GM18499 (cell line): ENCODE data around the gene FOXC1.

ENCODE experiments used
- ATAC-seq: cut with Tn5 transposase; IDR thresholded peaks from one replicate; pipeline ENCODE4 v1.9.1; 2021; ENCODE audit warnings: moderate number of reproducible peaks; ENCODE audit not compliant: insufficient read depth, unreplicated experiment

The FOXC1 gene

DNA sequence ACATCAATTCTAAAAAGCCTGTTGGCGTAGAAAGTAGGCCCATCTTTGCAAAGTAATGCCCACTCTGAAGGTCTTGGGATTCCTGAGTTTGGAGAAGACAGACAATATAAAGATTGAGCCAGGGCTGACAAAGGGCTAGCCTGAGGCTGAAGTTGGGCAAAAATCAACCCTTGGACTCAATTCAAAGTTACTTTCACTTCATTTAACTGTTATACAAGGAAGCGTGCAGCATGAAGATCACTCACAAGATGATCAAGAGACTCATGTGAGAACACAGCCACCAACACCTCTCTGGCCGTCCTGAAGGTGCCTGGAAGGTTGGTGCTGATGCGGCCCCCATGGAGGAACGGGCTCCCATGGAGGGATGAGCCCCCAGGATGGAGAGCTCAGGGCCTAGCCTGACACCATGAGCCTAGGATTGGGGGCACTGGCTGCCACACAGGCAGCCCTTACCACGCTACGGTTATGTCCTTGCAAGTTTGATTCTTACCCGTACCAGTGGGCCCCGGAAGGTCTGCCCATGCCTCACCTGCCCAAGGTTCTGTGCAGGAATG is 26.6 kb downstream of the FOXC1 start:
- no peak for ATAC-seq

DNA sequence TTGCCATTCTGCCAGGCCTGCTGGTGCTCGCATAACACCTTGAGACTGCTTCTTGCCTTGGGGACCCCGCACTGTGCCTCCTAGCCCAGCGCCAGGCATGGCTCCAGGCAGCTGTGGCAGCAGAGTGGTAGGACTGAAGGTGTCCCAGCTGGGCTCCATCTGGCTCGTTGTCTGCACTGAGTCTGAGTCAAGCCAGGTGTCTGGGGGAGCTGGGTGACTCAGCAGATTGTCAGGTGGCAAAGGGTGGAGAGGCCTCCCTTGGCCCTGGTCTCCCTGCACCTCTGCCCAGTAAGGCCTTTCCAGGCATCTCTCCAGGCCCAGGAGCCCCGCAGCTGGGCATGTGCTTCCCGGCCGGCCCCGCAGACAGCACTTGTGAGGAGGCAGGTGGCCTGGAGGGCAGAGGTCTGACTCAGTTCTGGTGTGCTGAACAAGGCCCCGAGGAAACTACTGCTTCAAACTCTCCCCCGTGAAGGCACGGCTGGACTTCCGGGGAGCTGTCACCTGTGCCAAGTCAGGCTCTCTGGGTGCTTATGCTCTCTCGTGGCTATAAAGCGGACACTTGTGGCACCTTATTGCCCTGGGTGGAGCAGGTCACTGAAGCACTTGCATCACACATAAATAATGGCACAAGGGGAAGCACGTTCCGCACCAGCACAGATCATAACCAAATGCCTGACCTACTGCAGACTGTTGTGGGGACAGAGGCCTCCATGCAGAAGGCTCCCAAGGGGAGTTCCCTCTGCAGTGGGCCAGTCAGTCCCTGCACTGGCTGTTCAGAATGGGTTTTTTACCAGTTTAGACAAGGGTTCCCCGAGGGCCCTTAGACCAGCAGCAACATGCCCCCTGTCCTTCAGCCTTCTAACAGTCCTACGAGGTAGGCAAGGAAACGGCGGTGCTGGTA is 27.5 kb downstream of the FOXC1 start:
- no peak for ATAC-seq

DNA sequence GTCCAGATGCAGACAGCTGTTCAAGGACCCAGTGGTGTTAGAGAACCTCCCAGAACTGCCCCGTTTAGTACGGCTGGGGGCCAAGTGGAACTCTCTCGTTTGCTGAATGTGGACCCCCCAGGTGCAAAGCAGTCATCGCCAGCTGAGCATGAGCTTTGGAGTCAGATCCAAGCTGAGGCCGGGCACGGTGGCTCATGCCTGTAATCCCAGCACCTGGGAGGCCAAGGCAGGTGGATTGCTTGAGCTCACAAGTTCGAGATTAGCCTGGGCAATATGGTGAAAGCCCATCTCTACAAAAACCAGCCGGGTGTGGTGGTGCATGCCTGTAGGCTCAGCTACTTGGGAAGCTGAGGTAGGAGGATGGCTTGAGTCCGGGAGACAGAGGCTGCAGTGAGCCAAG is 29.7 kb downstream of the FOXC1 start:
- ATAC-seq, result no peak

DNA sequence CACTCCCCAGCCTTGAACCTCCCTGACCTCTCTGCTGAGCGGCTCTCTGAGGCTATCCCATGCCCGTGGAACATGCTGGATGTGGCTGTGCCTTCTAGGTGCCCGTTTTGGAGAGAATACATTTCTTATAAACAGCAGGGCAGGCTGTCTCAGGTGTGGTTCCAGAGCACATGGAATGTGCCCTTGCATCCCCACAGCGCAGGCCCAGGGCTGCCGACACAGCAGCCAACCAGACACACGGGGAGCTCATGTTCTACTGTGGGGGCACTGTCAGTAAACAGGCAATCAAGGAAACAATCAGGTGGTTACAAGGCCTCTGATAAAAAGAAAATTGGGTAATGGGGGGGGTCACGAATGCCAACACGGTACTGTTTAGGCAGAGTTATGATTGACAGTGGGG is 30.8 kb downstream of the FOXC1 start:
- no peak for ATAC-seq

DNA sequence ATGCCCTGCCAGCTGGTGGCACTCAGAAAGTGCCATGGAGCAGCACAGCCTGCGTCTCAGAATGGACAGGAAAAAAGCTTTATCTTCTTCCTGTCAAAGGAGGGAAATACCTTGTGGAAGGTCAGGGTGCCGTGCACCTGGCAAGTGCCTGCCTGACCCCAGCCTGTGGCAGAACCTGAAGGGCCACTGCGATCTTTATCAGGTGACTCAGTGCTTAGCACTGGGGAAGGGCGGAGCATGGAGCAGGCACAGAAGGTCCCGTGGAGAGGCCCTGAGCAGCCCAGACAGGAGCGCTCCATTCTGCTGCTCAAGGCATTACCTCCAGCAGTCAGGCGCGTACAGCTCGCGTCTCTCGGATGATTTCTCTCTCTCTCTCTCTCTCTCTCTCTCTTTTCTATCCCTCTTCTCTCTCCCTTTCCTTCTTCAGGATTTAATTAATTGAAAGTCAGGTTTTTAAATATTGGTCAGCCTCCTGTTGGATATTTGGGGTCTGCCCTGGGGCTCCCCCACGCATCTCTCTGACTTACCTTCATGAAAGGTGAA is 31.7 kb downstream of the FOXC1 start:
- ATAC-seq, result no peak

DNA sequence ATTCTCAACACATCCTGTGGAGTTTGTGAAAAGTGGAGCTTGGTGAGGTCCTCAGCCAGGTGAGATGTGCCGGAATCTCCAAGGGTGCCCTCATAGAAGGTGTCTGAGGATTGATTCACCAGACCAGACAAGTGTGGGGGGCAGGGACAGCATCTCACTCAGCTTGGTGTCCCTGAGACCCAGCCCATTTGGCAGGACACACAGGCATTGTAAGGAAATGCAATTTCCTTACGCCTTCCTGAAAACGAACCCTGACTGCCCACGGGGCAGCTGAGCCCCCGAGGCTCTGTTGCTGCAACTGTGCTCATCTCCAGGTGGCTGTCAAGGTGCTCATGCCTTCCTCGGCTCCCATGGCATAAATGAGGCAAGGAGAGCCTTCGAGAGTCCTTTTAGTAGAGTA is 33.4 kb downstream of the FOXC1 start:
- ATAC-seq, result no peak

DNA sequence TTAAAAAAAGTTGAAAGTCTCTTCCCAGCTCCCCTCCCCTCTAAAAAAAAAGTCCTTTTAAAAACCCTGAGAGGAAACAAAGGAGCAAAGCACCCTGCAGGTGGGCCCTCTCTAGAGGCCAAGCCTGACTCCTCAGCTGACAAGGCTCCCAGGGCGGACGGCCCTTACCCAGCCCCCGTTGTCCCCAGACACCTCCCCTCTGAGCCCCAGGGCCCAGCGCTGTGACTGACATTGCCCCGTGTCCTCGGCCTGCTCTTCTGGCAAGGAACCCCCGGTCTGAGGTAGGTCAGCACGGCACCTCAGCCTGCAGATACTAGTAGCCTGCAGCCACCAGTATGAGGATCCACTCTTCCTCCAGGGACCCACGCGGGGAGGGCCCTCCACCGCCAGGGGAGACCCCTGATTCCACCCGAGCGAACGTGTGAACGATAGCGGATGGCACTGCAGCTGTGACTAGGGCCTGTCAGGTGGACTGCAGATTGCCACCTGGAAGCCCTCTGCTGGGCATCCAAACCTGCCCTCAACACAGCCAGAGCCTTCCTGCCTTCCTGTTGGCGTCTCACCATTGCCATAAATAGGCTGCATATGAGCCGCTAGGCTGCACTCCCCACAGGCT is 34.2 kb downstream of the FOXC1 start:
- ATAC-seq, result no peak

DNA sequence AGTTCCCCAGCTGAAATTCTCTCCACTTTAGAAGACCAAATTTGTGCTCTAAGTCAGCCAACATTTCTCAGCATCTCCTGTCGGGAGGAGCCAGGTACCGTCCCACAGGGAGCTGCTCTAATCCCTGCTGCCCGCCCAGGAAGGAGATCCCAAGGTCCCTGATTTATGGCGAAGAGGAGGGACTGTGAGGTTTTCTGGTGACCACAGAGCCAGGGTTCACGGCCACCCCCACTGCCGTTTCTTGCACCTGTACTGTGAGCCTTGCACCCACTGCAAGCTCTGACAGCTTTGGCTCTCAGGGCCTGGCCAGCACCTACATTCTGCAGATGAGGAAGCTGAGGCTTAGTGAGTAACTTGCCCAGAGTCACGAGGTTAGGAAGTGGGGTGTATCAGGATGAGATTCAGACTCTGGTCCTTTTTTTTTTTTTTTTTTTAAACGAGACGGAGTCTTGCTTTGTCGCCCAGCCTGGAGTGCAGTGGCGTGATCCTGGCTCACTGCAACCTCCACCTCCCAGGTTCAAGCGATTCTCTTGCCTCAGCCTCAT is 34.9 kb downstream of the FOXC1 start:
- ATAC-seq, result no peak

DNA sequence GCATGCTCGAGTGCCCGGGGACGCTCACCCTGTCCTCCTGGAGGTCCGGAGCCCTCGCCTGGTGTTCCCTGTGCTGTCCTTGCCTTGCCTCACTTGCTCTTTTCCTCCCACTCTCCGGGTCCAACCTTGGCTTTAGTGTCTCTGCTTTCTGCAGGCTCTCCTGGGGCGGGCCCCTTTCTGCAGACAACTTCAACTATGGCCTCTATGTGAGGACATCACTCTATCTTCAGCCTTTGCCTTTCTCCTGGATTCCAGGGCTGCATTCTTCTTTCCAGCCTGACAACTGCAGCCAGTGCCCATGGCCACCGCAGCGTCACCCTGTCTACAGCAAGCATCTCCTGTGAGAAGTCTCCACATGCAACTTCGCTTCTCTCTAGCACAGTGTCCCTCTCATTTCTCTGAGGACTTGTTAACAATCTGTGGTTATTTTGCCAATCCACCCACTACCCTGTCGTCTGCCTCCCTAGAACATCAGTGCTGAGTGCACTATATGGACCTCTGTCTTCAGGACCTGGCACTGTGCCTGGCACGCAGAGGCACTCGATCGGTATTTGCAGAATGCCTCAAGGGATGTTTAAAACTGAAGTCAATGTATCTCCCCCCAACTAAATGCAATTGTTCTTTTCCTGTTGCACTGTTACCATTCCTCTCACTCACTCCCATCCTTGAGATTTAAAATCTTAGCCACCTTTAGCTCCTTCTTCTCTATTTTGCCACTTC is 35.9 kb downstream of the FOXC1 start:
- no peak for ATAC-seq

DNA sequence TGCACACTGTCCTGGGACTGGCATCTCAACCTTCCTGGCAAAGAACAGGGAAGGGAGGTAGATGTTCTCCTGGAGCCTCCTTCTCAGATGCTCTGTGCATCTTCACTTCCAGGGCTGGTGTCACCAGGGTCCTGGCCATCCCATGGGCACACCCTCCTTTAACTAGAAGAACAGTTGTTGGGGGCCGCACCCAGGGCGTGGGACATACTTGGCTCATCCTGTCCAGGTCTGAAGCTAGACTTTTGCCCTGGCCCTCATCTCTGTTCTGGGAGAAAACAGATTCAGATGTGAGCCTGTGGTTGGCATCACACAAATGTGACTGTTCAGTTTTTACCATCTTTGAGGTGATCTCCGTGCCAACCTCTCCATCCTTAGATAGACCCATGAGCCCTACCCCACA is 41.6 kb downstream of the FOXC1 start:
- no peak for ATAC-seq

DNA sequence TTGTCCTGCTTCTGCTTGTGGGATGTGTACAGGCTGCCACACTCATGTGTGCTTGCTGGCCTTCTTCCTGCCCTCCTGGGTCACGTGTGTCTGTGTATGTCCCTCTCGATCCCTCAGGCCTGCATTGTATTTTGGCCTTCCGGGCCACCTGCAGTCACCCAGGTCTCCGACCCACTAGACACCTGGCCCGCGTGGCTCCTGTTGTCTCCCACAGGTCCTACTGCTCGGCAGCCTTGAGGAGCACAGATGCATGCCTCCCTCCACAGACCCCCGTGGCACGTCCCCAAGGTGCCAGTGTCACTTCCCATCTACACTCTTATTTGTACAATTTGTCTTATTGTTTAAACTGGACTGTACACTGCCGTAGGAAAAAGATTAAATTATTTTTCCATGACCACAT is 43.1 kb downstream of the FOXC1 start:
- no peak for ATAC-seq

DNA sequence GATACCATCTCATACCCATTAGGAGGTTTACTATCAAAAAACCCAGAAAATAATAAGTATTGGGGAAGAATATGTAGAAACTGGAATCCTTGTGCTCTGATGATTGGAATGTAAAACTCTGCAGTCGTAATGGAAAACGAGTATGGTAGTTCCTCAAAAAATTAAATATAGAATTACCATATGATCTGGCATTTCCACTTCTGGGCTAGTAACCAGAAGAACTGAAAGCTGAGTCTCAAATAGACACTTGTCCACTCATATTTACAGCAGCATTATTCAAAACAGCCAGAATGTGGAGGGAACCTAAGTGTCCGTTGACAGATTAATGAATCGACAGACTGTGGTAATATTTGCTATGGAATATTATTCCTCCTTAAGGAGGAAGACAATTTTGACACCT is 44.3 kb downstream of the FOXC1 start:
- no peak for ATAC-seq

DNA sequence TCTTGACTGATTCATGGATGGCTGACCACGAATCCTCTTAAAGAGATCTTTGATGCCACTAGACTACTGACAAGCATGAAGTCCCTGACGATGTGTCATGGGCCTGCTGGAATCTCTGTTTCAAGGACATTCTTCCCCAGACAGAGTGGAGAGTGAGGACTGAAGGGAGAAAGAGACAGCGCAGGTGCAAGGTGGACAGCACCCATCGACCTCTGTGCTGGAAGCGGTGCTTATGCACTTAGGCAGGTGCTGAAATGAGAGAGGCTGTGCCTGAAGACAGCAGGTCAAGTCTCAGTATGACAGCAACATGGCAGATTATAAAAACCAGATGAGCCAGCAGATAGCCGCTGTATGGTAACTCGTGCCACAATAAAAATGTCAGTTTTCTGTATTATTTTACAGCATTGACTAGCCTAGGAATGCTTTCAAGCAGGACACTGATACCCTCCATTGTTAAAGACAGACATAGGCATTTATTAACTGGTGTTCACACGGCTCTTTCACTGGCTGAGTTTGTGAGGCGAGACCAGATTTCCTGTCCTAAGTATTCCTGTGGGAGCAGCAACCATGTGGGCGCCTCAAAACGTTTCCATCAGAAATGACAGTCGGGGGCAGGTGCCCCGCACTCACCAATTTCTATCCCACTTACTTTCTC is 47.5 kb downstream of the FOXC1 start:
- ATAC-seq, result no peak

DNA sequence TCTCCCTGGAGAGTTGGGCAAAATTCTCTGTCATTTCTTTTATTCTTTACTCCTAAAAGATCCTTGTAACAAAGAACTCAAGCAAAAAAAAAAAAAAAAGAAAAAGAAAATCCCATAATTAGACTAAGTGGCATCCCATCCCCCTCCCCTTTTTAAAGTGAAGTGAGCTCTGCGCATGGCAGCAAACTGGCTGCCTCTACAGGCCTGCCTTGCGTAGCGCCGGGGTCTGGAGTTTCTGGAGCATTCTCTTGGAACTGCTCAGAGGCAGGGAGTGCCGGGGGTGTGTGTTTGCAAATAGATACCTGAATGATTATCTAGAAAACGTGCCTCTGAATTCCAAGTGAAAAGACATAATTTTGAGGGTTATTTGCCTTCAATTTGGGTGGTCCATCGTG is 48.1 kb downstream of the FOXC1 start:
- no peak for ATAC-seq

DNA sequence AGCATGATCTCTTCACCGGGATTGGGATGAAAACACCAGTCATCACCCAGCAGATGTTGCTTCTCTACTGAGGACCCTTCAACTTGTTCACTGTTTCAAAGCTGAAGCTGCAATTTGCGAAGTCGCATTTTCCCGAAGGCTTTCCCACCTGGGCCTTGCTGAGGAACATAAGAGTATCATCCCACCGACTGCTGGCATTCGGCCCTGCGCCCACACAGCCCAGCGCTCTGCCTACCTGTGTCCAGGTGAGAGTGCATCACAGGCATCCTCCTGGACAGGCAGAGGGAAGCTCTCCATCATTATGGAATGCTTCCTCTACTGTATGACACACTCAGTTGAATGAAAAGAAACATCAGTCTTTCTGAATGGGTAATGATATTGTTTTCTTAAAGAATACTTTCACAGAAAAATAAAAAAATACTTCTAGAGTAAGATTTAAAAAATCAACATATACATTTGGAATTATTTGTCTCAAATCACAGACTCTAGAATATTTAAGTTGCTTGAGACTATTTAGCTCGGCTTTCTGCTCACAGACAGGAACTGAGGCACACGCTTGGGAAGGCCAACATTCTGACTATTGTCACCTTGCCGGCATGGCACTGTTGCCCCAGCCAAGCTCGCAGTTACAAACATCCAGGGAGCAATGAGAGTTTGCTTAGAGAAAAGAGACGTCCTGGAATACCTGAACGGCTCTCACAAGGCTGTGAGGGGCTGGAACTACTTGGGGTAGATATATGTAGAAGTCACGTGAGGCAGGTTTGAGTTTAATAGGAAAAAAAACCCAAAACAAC is 48.7 kb downstream of the FOXC1 start:
- no peak for ATAC-seq

DNA sequence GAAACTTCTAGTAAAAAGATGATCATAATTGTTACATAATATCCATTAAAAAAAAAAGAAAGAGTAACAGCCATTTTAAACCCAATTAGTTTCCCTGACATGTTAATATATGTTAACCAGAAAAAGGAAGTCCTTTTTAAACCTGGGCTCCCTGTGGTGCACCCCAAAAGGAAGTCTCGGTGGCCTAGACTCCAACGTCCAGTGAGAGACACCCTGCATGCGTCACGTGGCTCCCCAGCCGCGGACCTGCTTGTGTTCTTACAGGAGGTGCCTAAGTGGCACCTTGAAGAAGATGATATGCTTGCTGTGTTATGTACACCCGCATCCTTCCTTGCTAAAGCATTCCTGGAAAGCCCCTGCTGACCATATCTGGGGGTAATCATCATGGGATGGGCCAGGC is 50.1 kb downstream of the FOXC1 start:
- ATAC-seq, result no peak

DNA sequence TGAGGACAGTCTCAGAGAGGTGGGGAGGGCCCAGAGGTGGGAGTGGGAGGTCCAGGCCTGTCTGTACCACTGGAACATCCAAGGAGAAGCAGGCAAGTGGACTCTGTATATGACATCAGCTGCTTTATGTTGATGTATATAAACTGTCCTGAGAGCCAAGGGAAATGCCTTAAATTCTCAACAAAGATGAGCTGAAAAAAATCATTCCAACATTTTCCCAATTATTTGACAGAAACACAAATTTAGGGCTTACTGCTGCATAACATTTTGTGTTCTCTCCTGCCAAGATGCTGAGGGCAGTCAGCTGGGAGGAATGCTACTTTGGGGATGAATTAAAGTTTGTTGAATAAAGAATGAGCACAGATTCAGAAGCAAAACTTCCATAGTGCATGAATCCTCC is 52.8 kb downstream of the FOXC1 start:
- no peak for ATAC-seq
